NCI-H226 (cell line): ENCODE measurements around the gene MFSD12.
"Not testable (repeated sequence)": the region's sequence is repeated elsewhere in the genome, so short reads cannot be mapped to it uniquely, and the experiment has no call there.

Experiments used
- DNase-seq: peaks from one replicate; pipeline ENCODE4 v3.0.0-alpha.2; 2015

MFSD12 gene

DNA sequence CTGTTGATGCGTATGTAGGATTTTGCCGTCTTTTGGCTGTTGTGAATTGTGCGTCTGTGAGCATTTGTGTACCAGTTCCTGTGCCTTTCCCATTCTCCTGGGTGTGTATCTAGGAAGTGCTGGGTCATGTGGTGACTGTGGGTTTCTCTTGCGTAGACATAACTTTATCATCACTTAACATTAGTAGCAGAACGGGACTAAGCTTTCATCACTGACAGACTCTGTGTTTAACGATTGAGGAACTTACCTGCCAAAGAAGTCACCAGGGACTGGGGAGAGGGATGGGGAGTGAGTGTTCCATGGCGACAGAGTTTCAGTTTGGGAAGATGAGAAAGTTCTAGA is 36.3 kb downstream of the MFSD12 start:
- no peak for DNase-seq

- DNase-seq, result no peak
These were observed 37.0 kb downstream of the MFSD12 start for GRCh38 chr19:3520166-3521103.

DNA sequence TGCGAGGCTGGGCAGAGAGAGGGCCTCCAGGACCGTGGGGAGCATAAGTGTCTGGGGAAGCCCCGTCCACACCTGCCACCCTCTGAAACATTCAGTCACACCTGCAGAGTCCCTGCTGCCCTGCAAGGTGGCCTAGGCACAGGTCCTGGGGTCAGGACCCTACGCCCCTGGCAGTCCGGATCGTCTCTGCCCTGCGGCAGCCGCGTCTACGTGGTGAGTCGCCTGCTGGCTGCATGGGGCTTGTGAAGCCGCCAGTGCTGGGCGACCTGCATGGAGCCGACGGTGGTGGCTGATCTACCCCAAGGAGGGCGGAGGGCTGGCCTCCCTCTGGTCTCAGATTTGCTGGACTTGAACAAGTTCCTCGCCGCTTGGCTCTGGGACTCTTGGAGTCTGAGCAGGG is 38.3 kb downstream of the MFSD12 start:
- DNase-seq, result no peak

GRCh38 chr19:3518659-3519058 is 38.7 kb downstream of the MFSD12 start:
- no peak for DNase-seq

- DNase-seq, result no peak
These were observed 39.1 kb downstream of the MFSD12 start for GRCh38 chr19:3518255-3518654.

GRCh38 chr19:3517638-3518037 is 39.7 kb downstream of the MFSD12 start:
- no peak for DNase-seq

DNA sequence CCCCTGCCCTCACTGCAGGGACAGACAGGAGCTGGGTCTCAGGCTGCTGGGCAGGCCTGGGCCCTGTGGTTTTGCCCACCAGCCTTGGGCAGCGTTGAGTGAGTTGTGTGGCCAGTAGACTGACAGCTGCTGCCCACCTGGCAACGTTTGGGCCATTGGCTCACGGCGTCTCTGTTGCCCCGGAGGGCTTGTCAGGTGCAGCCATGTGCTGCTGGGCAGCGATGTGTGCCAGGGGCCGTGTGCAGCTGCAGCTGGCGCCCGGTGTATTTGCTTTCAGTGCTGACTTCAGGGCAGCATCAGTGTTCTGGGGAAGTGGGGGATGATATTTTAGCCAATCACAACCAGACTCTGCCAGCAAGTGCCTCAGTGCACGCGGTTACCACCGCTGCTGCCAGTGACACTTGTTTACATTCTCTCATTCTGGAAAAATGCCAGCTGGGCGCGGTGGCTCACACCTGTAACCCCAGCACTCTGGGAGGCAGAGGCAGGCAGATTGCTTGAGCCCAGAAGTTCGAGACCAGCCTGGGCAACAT is 40.6 kb downstream of the MFSD12 start:
- no peak for DNase-seq

- DNase-seq, result no peak
These were observed 41.4 kb downstream of the MFSD12 start for GRCh38 chr19:3515891-3516422.

DNA sequence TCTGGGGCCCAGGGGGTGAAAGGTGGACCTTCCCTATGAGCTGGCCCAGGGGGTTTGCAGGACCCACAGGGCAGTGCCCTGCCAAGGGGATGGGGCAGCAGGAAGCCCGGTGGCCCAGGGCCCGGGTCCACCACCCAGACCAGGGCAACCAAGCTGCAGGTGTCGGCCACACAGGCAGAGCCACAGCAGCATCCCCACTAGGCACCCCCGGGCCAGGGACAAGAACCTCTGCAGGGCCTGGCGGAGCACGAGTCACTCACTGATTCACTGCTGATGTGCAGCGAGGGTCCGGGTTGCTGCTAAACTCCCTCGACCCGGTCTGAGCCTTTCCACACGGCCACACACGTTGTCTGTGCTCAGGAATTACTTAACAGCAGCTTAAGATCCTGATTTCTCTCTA is 42.5 kb downstream of the MFSD12 start:
- DNase-seq, result no peak

DNA sequence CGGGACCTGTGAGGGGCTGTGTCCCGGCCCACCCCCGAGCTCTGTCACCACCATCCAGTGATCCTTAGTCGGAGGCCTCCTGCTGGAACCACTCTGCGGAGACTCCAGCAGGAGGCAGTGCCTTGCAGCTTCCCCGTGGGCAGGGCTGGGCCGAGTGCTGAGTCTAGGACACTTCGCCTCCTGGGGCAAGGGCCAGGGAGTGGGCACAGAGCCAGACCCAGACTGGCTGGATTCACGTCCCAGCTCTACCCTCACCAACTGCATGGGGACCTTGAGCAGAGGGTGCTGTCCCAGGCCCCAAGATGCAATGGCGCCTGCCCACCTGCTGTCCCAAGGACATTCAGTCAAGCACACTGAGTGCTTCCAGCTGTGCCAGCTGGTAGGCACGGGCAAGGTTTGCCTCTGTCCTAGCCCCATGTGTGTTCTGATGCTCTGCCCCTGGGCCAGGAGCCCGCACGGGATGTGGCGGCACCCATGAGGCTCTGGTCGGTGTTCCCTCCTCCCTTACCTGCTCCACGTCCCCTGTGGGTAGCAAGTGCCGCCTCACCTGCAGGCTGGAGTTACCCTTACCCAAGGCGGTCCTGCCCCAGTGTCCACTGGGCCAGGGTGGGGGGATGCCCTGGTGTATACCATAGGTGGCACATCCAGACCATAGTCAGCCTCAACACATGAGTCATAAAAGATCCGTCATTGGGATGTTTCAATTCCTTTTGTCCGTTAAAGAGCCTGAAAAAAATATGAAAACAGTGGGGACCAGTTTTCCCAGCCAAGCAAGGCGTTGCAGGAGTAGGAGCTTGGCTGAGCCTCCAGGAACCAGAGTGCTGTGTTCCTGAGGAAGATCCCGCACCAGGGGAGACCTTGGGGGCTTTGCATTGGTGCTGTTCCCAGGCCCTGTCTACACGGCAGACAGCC is 43.9 kb downstream of the MFSD12 start:
- DNase-seq, result no peak

DNA sequence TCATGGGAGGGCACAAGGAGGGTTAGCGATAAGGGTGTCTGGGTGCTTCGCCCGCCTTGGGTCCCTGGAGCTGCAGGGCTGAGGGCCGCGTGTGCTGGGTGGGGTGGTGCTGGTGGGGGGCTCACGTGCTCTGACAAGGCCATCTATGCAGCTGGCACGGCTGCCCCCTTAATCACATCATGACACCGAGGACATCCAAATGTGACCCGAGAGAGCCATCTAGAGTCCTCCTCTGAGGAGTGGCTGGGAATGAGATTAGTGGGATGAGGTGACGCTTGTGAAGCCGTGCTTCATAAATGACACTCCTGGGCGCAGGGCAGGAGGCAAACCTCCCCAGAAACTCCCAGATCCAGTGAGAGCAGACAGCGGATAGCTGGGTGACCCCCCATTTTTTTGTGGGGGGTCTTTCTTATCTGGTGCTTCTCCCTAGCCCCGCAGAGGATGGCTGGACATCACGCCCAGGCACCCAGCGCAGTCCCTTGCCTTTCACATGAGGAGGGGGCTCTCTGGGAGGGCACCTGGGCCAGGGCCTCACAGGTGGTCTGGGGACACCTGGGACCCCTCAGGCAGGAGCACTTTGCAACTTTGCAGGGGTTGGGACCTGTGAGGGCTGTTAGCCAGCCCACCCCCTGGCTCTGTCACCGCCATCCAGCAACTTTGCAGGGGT is 44.7 kb downstream of the MFSD12 start:
- no peak for DNase-seq

- DNase-seq, result no peak
These were observed 45.7 kb downstream of the MFSD12 start for GRCh38 chr19:3511506-3512251.

DNA sequence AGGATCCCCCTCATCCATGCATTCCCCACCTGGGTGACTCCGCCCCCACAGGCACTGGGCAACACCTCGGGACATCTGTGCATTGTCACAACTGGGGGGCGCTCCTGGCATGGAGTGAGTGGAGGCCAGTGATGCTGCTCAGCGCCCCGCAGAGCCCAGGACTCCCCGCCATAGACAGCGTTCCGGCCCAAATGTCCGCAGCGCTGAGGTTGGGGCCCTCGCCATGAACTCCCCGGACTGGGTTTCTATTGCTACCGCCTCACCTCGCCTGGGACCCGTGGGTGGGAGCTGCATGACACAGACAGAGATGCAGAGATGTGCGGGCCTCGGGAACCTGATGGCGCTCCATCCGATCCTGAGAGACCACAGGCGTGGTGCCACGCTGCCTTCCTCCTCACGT is 46.7 kb downstream of the MFSD12 start:
- no peak for DNase-seq

DNA sequence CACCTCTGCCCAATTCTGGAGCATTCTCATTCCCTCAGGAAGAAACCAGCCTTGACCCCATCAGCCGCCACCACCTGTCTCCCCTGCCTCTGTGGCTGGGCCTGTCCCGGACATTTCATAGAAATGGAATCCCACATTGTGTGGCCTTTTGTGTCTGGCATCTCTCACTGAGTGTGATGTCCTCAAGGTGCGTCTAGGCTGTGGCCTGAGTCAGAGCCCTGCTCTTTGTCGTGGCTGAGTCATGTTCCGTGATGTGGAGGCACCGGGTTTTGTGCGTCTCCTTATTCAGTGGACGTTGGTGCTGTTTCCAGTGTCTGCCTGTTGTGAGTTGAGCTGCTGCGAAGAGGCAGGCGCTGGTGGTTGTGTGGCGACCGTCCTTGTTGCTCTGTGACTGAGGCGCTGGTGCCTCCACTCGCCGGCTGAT is 47.8 kb downstream of the MFSD12 start:
- no peak for DNase-seq

- no peak for DNase-seq
These were observed 48.4 kb downstream of the MFSD12 start for GRCh38 chr19:3508771-3509535.

DNA sequence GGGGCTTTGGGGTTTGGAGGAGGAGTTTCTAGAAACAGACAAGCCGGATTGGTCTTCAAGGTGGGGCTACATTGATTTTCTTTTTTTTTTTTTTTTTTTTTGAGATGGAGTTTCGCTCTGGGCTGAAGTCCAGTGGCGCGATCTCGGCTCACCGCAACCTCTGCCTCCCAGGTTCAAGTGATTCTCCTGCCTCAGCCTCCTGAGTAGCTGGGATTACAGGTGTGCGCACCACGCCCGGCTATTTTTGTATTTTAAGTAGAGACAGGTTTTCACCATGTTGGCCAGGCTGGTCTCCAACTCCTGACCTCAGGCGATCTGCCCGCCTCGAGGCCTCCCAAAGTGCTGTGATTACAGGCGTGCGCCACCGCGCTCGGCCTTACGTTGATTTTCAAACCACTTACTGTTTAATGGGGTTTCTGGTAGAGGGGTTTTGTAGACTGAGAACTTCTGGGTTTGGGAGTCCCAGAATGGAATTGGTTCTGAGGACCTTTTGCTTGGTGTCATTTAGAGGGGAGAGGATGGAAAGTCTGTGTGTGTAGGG is 49.2 kb downstream of the MFSD12 start:
- not testable (repeated sequence) for DNase-seq

DNA sequence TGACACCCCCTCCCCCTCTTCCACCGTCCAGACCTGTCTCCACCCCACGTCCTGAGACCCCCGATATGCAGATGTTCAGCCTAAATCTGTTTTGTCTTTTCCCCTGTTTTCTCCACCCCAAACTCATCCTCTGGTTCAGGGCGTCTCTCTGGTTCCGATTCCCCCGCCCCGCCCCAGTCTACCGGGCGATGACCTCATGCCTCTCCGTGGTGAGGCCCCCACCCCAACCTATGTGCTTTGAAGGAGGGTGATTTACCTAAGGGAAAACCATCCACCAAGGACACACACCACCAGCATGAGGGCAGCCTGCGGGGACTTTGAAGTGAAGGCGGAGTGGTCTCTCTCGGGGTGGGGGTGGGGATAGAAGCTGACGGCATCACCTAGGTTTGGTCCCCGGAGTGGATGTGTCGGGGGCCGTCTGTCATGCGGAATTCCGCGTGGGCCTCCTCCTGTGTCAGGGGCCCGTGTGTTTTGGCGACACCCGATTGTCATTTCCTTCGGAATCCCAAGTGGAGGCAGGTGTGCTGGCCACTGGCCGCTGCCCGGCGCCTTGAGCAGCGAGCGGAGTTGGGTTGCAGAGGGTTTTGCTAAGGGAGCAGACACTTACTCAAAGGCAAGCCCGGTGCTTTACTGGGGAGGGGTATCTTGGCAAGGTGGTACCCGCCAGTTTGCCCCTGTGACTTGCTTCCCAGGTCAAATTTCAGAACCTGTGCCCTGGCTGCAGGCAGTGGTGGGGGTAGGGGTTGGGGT is 49.8 kb downstream of the MFSD12 start:
- DNase-seq, result no peak

GRCh38 chr19:3506384-3507340 is 50.7 kb downstream of the MFSD12 start:
- DNase-seq, result peak; percentile 17
